ENCODE data around the gene SH2B3.

The SH2B3 gene

GRCh38 chr12:111427417-111428074, 21.8 kb downstream of the SH2B3 start:
- DNase-seq (ENCODE audit: low read depth in 3 of 3) = no peak

- DNase-seq (ENCODE audit: low read depth in 3 of 3) = no peak
Measured at GRCh38 chr12:111428081-111428727, 22.5 kb downstream of the SH2B3 start.

GRCh38 chr12:111428728-111429175, 23.0 kb downstream of the SH2B3 start:
- no peak for DNase-seq (ENCODE audit: low read depth in 3 of 3)

GRCh38 chr12:111429828-111430432, 24.2 kb downstream of the SH2B3 start:
- peak in 2 of 3 experiments; percentile 31 to 60 for DNase-seq (ENCODE audit: low read depth in 3 of 3)

- peak; percentile 52 to 59 (median 56) for DNase-seq (ENCODE audit: low read depth in 3 of 3)
Measured at GRCh38 chr12:111430433-111431353, 25.0 kb downstream of the SH2B3 start.

- no peak for DNase-seq (ENCODE audit: low read depth in 3 of 3)
Measured at GRCh38 chr12:111431772-111432171, 26.0 kb downstream of the SH2B3 start.

- DNase-seq (ENCODE audit: low read depth in 3 of 3) = no peak
Measured at GRCh38 chr12:111434049-111434448, 28.3 kb downstream of the SH2B3 start.

GRCh38 chr12:111434680-111435338, 29.1 kb downstream of the SH2B3 start:
- peak; percentile 66 to 80 (median 76) for DNase-seq (ENCODE audit: low read depth in 3 of 3)

GRCh38 chr12:111435661-111436201, 30.0 kb downstream of the SH2B3 start:
- no peak for DNase-seq (ENCODE audit: low read depth in 3 of 3)

- DNase-seq (ENCODE audit: low read depth in 3 of 3) = no peak
Measured at GRCh38 chr12:111436266-111436665, 30.5 kb downstream of the SH2B3 start.

- no peak for DNase-seq (ENCODE audit: low read depth in 3 of 3)
Measured at GRCh38 chr12:111436811-111437210, 31.1 kb downstream of the SH2B3 start.

GRCh38 chr12:111437816-111438454, 32.2 kb downstream of the SH2B3 start:
- no peak for DNase-seq (ENCODE audit: low read depth in 3 of 3)

GRCh38 chr12:111438481-111438880, 32.8 kb downstream of the SH2B3 start:
- peak in 1 of 3 experiments; percentile 49 for DNase-seq (ENCODE audit: low read depth in 3 of 3)

GRCh38 chr12:111439657-111440151, 34.0 kb downstream of the SH2B3 start:
- DNase-seq (ENCODE audit: low read depth in 3 of 3) = no peak

- DNase-seq (ENCODE audit: low read depth in 3 of 3) = no peak
Measured at GRCh38 chr12:111440152-111440551, 34.4 kb downstream of the SH2B3 start.

- no peak for DNase-seq (ENCODE audit: low read depth in 3 of 3)
Measured at GRCh38 chr12:111440631-111441030, 34.9 kb downstream of the SH2B3 start.

GRCh38 chr12:111441107-111441928, 35.6 kb downstream of the SH2B3 start:
- DNase-seq (ENCODE audit: low read depth in 3 of 3) = no peak

GRCh38 chr12:111442301-111443045, 36.8 kb downstream of the SH2B3 start:
- no peak for DNase-seq (ENCODE audit: low read depth in 3 of 3)

GRCh38 chr12:111443086-111443485, 37.4 kb downstream of the SH2B3 start:
- DNase-seq (ENCODE audit: low read depth in 3 of 3) = no peak

All from stimulated activated CD4-positive, alpha-beta T cell treated with anti-CD3 and anti-CD28 coated beads, TNF-alpha, amount 100 ng/mL, for 24 hours (primary cell).